Measurements from ENCODE around the gene PTTG1IP. TPM values are rescaled to one million over a fixed set of nuclear protein-coding genes. Genes with fewer than 3 reads are reported as not detected.

Gene PTTG1IP
- total and polyA plus RNA-seq, 2 donors (not counting 1 experiment from before 2014, with no cell fraction given), result 30.7 to 58.6 TPM

GRCh38 chr21:44856131-44856530 is 17.4 kb downstream of the PTTG1IP start:
- H3K4me1 ChIP-seq (ENCODE audit: control insufficient read depth in 2 of 2, insufficient read depth in 2 of 2, low read length in 2 of 2), result peaks cover 0 to 6% of the 10 kb centered on the region in 2 donors
- 99% methylated on average over 14 of the region's 17 CpGs for WGBS (ENCODE audit: insufficient coverage)
- ChIA-PET POLR2A (no interaction called here), CTCF (no interaction called here)
- no peak overlapping the region for H3K27ac Mint-ChIP-seq
- H3K36me3 ChIP-seq (replicated peaks in 1 of 2; ENCODE audit: control extremely low read depth in 1 of 2, control insufficient read depth in 1 of 2, extremely low read depth in 1 of 2, insufficient read depth in 2 of 2, low read length in 1 of 2), result peaks cover 0 to 75% of the 10 kb centered on the region in 2 experiments
- no peaks in the 10 kb centered on the region for H3K27me3 Mint-ChIP-seq
- ATAC-seq (ENCODE audit: low read depth), result no peak
- H3K79me2 ChIP-seq (ENCODE audit: control insufficient read depth, insufficient read depth, low read length), result peaks cover 67% of the 10 kb centered on the region
- intact Hi-C loops (cut with micrococcal nuclease), result no loop called here
- H3K4me3 Mint-ChIP-seq, result no peak overlapping the region
- no peak overlapping the region for H3K4me3 ChIP-seq (ENCODE audit: control extremely low read depth in 1 of 5, extremely low read depth in 1 of 5, insufficient read depth in 1 of 5, low read depth in 2 of 5, low read length in 4 of 5)
- H3K4me1 Mint-ChIP-seq, result peaks cover 2% of the 10 kb centered on the region
- no peak overlapping the region for H3K4me2 ChIP-seq (replicated peaks; ENCODE audit: low read depth, low read length, poor library complexity, severe bottlenecking)
- H3K27me3 ChIP-seq (replicated peaks in 1 of 4; ENCODE audit: control extremely low read depth in 1 of 4, control insufficient read depth in 3 of 4, insufficient read depth in 4 of 4, low read length in 3 of 4), result no peaks in the 10 kb centered on the region
- H3K9me3 ChIP-seq (ENCODE audit: control extremely low read depth in 1 of 3, control insufficient read depth in 2 of 3, insufficient read depth in 1 of 3, low read length in 2 of 3), result no peaks in the 10 kb centered on the region
- H3K9me3 Mint-ChIP-seq (ENCODE audit: insufficient read depth), result no peaks in the 10 kb centered on the region
- DNase-seq, result no peak
- no peak overlapping the region for H3K9ac ChIP-seq (ENCODE audit: low read length)
- TF ChIP-seq EZH2 (IDR thresholded peaks at IDR 0.05; ENCODE audit: borderline replicate concordance, insufficient read depth, low read depth, low read length, poor library complexity, severe bottlenecking) (no peak), CTCF (IDR thresholded peaks at IDR 0.05) (no peak)
- no peak overlapping the region for H2AFZ ChIP-seq (ENCODE audit: insufficient read depth, low read depth, low read length, poor library complexity, severe bottlenecking)
- H4K20me1 ChIP-seq (ENCODE audit: control insufficient read depth, insufficient read depth, low read length, poor library complexity, severe bottlenecking), result peaks cover 88% of the 10 kb centered on the region
- H3K27ac ChIP-seq (ENCODE audit: low read length in 2 of 2), result no peak overlapping the region

- no peak overlapping the region for H3K27ac Mint-ChIP-seq
- no peaks in the 10 kb centered on the region for H3K27me3 Mint-ChIP-seq
- H3K4me3 Mint-ChIP-seq, result no peak overlapping the region
- ChIA-PET CTCF (no interaction called here), POLR2A (no interaction called here)
- Histone ChIP-seq H4K20me1 (ENCODE audit: control insufficient read depth, insufficient read depth, low read length, poor library complexity, severe bottlenecking) (peaks cover 86% of the 10 kb centered on the region), H3K4me1 (ENCODE audit: control insufficient read depth in 2 of 2, insufficient read depth in 2 of 2, low read length in 2 of 2) (peaks cover 0 to 6% of the 10 kb centered on the region in 2 donors), H3K36me3 (replicated peaks in 1 of 2; ENCODE audit: control extremely low read depth in 1 of 2, control insufficient read depth in 1 of 2, extremely low read depth in 1 of 2, insufficient read depth in 2 of 2, low read length in 1 of 2) (peaks cover 0 to 80% of the 10 kb centered on the region in 2 experiments), H3K4me2 (replicated peaks; ENCODE audit: low read depth, low read length, poor library complexity, severe bottlenecking) (no peak overlapping the region), H3K9me3 (ENCODE audit: control extremely low read depth in 1 of 3, control insufficient read depth in 2 of 3, insufficient read depth in 1 of 3, low read length in 2 of 3) (no peaks in the 10 kb centered on the region), H3K27me3 (replicated peaks in 1 of 4; ENCODE audit: control extremely low read depth in 1 of 4, control insufficient read depth in 3 of 4, insufficient read depth in 4 of 4, low read length in 3 of 4) (no peaks in the 10 kb centered on the region), H3K79me2 (ENCODE audit: control insufficient read depth, insufficient read depth, low read length) (peaks cover 62% of the 10 kb centered on the region), H3K9ac (ENCODE audit: low read length) (no peak overlapping the region), H2AFZ (ENCODE audit: insufficient read depth, low read depth, low read length, poor library complexity, severe bottlenecking) (no peak overlapping the region), H3K4me3 (ENCODE audit: control extremely low read depth in 1 of 5, extremely low read depth in 1 of 5, insufficient read depth in 1 of 5, low read depth in 2 of 5, low read length in 4 of 5) (no peak overlapping the region), H3K27ac (ENCODE audit: low read length in 2 of 2) (no peak overlapping the region)
- no peaks in the 10 kb centered on the region for H3K4me1 Mint-ChIP-seq
- H3K9me3 Mint-ChIP-seq (ENCODE audit: insufficient read depth), result no peaks in the 10 kb centered on the region
- intact Hi-C loops (cut with micrococcal nuclease), result no loop called here
- no peak for DNase-seq
- ATAC-seq (ENCODE audit: low read depth), result no peak
- WGBS (ENCODE audit: insufficient coverage), result 98% methylated on average over 13 of the region's 14 CpGs
- TF ChIP-seq EZH2 (IDR thresholded peaks at IDR 0.05; ENCODE audit: borderline replicate concordance, insufficient read depth, low read depth, low read length, poor library complexity, severe bottlenecking), result no peak
- no peak for TF ChIP-seq CTCF (IDR thresholded peaks at IDR 0.05)
Measured at GRCh38 chr21:44855572-44855971, 17.9 kb downstream of the PTTG1IP start.
